Thoracic aorta (tissue), 2 donors: ENCODE data around the gene EIF4G3. TPM values are rescaled to one million over a fixed set of nuclear protein-coding genes. Genes with fewer than 3 reads are reported as not detected.

Source experiments
- ATAC-seq: fragments of 150-250 bp; one replicate; pipeline ENCODE4 v1.8.0; 2017; ENCODE audit warnings: low read depth; ENCODE audit not compliant: insufficient number of reproducible peaks, low FRiP score
- DNase-seq: peaks from one replicate; pipeline ENCODE4 v3.0.0-alpha.2; 2020; ENCODE audit warnings: low spot score
- H3K27ac ChIP-seq, 2 donors: fragments of 200-600 bp; sonication (generic); 1 replicate in 1 of 2; 2 replicates in 1 of 2; pipeline ENCODE4 v1.5.1; 2016; ENCODE audit warnings: mild to moderate bottlenecking in 2 of 2, moderate library complexity in 2 of 2
- H3K27me3 ChIP-seq: fragments of 200-600 bp; sonication (generic); replicated peaks from 2 replicates; pipeline ENCODE4 v1.6.0; 2016; ENCODE audit warnings: mild to moderate bottlenecking; ENCODE audit not compliant: insufficient read depth
- H3K36me3 ChIP-seq: fragments of 200-600 bp; sonication (generic); one replicate; pipeline ENCODE4 v1.5.1; 2016
- H3K4me1 ChIP-seq, 2 donors: fragments of 200-600 bp; sonication (generic); 1 replicate in 1 of 2; 2 replicates in 1 of 2; pipeline versions ENCODE4 v1.5.1 to v1.6.0; 2016; ENCODE audit warnings: low read depth in 2 of 2, mild to moderate bottlenecking in 1 of 2; ENCODE audit not compliant: control insufficient read depth in 1 of 2
- H3K4me3 ChIP-seq: fragments of 200-600 bp; sonication (generic); 2 replicates; pipeline ENCODE4 v1.5.1; 2016; ENCODE audit warnings: mild to moderate bottlenecking
- H3K9me3 ChIP-seq: fragments of 200-600 bp; sonication (generic); 2 replicates; pipeline ENCODE4 v1.5.1; 2016
- CTCF ChIP-seq: fragments of 200-600 bp; sonication (generic); IDR thresholded peaks from one replicate; pipeline ENCODE4 v1.5.1; 2019; ENCODE audit warnings: antibody characterized with exemption
- total RNA-seq, 2 donors: library from RNA; depleted of rRNA; stranded (reverse); fragments of >200 nt; gene quantifications; one replicate each; pipeline versions ENCODE4 v1.1.0 to v1.2.3, GENCODE V29; 2016

EIF4G3 gene
- total RNA-seq, 2 donors from 2014 or later = 43.1 to 54.0 TPM

DNA sequence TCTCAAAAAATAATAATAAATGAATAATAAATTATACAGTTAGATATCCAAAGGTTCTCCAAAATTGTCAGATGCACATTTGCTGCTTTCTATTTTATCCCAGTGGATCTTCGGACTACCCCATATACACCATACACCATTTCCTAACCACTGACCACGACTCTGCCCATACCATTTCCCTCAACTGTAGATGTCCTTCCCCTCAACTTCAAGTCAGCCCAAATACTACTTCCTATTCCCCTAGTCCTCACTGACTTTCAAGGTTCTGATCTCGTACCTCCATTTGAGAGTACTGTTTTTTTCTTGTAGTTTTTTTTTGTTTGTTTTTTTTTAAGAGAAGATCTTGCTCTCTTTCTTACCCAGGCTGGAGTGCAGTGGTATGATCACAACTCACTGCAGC, 19.6 kb downstream of the EIF4G3 start:
- Histone ChIP-seq H3K4me1 (peaks cover 0 to 7% of the 10 kb centered on the region in 2 donors), H3K27ac (no peak overlapping the region), H3K9me3 (no peaks in the 10 kb centered on the region), H3K36me3 (no peaks in the 10 kb centered on the region), H3K27me3 (no peaks in the 10 kb centered on the region), H3K4me3 (no peak overlapping the region)
- TF ChIP-seq CTCF = no peak
- no peak for ATAC-seq
- DNase-seq = no peak

DNA sequence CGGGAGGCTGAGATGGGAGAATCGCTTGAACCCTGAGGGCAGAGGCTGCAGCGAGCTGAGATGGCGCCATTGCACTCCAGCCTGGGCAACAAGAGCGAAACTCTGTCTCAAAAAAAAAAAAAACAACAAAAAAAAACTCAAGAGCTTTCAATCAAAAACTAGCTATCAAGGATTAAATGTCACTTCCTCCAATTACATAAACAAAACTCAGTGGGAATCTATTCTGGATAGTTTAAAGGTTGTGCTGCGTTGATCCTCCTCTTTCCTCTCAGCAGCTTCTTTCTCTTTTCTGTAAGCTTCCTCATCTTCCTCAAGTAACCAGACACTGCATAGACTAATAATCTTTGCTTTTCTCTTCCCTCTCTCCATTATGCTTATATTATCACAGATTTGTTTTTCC, 20.7 kb downstream of the EIF4G3 start:
- H3K9me3 ChIP-seq = no peaks in the 10 kb centered on the region
- no peaks in the 10 kb centered on the region for H3K27me3 ChIP-seq
- H3K36me3 ChIP-seq = no peaks in the 10 kb centered on the region
- no peak for TF ChIP-seq CTCF
- ATAC-seq (no peak), DNase-seq (no peak)
- H3K4me1 ChIP-seq = peaks cover 0 to 11% of the 10 kb centered on the region in 2 donors
- no peak overlapping the region for H3K4me3 ChIP-seq
- no peak overlapping the region for H3K27ac ChIP-seq

DNA sequence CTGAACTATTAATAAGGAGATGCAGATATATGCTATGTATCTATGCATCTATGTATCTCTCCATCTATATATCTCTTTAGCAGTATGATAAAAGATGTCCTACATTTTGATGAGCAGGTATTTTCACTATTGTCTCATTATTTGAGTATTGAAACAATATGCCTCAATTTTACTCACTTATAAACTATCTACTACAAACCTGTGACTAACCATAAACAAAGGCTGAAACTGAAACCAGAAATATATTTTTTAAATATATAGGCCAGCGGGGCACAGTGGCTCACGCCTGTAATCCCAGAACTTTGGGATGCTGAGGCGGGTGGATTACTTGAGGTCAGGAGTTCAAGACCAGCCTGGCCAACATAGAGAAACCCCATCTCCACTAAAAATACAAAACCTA, 22.0 kb downstream of the EIF4G3 start:
- DNase-seq (no peak), ATAC-seq (no peak)
- H3K4me3 ChIP-seq = no peak overlapping the region
- no peaks in the 10 kb centered on the region for H3K36me3 ChIP-seq
- H3K27ac ChIP-seq = no peak overlapping the region
- H3K9me3 ChIP-seq = no peaks in the 10 kb centered on the region
- H3K27me3 ChIP-seq = no peaks in the 10 kb centered on the region
- no peak for TF ChIP-seq CTCF
- H3K4me1 ChIP-seq = peaks cover 0 to 18% of the 10 kb centered on the region in 2 donors

- H3K4me3 ChIP-seq = no peak overlapping the region
- no peak for TF ChIP-seq CTCF
- no peak for DNase-seq
- H3K27me3 ChIP-seq = no peaks in the 10 kb centered on the region
- H3K27ac ChIP-seq = no peak overlapping the region
- H3K4me1 ChIP-seq = peaks cover 4 to 24% of the 10 kb centered on the region in 2 donors
- no peak for ATAC-seq
- H3K9me3 ChIP-seq = no peaks in the 10 kb centered on the region
- no peaks in the 10 kb centered on the region for H3K36me3 ChIP-seq
Observed at GRCh38 chr1:21153388-21153787, 23.3 kb downstream of the EIF4G3 start.

DNA sequence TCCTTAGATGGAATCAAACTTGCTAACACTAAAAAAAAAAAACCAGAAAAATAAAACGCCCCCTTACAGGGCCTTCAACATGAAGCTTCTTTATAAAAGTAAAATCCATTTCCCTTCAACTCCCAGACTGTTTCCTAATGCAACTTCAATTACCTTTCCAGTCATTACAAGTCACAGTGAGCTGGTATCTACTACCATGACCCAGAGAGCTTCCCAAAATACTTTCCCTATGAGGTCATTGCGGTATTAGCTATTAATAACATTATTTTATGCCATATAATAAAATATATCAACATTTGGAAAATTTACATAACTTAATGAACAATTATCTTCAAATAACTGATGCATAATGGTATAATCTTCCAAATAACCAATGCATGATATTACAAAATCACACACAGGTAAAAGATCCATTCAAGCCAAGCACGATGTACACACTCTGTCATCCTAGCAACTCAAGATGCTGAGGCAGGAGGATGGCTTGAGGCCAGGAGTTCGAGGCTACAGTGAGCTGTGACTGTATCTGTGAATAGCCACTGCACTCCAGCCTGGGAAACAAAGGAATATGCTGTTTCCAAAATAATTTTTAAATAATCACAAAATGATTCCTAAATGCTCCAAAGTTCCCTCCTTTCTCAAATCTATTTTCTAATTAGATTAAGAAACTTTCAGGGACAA, 24.1 kb downstream of the EIF4G3 start:
- ATAC-seq (no peak), DNase-seq (no peak)
- Histone ChIP-seq H3K4me1 (peaks cover 4 to 24% of the 10 kb centered on the region in 2 donors), H3K9me3 (no peaks in the 10 kb centered on the region), H3K27me3 (no peaks in the 10 kb centered on the region), H3K27ac (no peak overlapping the region), H3K36me3 (no peaks in the 10 kb centered on the region), H3K4me3 (no peak overlapping the region)
- no peak for TF ChIP-seq CTCF
